Suprapubic skin (tissue), 3 donors: ENCODE data around the gene CDK15.

Source experiments
- CTCF ChIP-seq, 2 donors: fragments of 200-600 bp in 1 of 2; fragments of 450-650 bp in 1 of 2; sonication (generic) in 1 of 2; IDR thresholded peaks; one replicate each; pipeline ENCODE4 v1.5.1; 2016 to 2019; ENCODE audit warnings: antibody characterized with exemption in 2 of 2, mild to moderate bottlenecking in 1 of 2, moderate library complexity in 1 of 2
- POLR2A ChIP-seq, 2 donors: fragments of 450-650 bp; IDR thresholded peaks; one replicate each; pipeline ENCODE4 v1.6.1; 2017; ENCODE audit warnings: antibody characterized with exemption in 2 of 2, mild to moderate bottlenecking in 2 of 2, moderate library complexity in 2 of 2

- no peak for TF ChIP-seq CTCF (IDR thresholded peaks at IDR 0.05)
- TF ChIP-seq POLR2A (IDR thresholded peaks at IDR 0.05), result no peak
These were observed 106.9 kb downstream of the CDK15 start for GRCh38 chr2:201913201-201913600.
